Activated T-helper 17 cell treated with anti-CD3 and anti-CD28 coated beads, Interleukin-2, amount 50 U/mL, for 72 hours (primary cell): ENCODE results near the gene PKIG. TPM values are rescaled to one million over a fixed set of nuclear protein-coding genes. Genes with fewer than 3 reads are reported as not detected.

Source experiments
- ATAC-seq: fragments of 150-1000 bp; cut with Tn5 transposase; replicated peaks from 2 replicates; pipeline ENCODE4 v1.10.0; 2021; ENCODE audit warnings: mild to moderate bottlenecking, moderate library complexity
- H3K27ac Mint-ChIP-seq: one replicate; pipeline ENCODE4 v1.8.0; 2022; ENCODE audit warnings: mixed read lengths
- H3K27me3 Mint-ChIP-seq: one replicate; pipeline ENCODE4 v1.8.0; 2022; ENCODE audit warnings: mixed read lengths
- H3K36me3 Mint-ChIP-seq: one replicate; pipeline ENCODE4 v1.8.0; 2022; ENCODE audit warnings: low read depth, mild to moderate bottlenecking, mixed read lengths
- H3K4me1 Mint-ChIP-seq: one replicate; pipeline ENCODE4 v1.8.0; 2022; ENCODE audit warnings: mixed read lengths
- H3K4me3 Mint-ChIP-seq: one replicate; pipeline ENCODE4 v1.8.0; 2022; ENCODE audit warnings: mild to moderate bottlenecking, mixed read lengths
- H3K9me3 Mint-ChIP-seq: one replicate; pipeline ENCODE4 v1.8.0; 2022; ENCODE audit warnings: mixed read lengths
- total RNA-seq, 2 donors: library from RNA; stranded (reverse); gene quantifications; one replicate each; pipeline ENCODE4 v1.2.3, GENCODE V29; 2022

Gene PKIG
- total RNA-seq, 2 donors from 2014 or later, result 4.4 to 11.9 TPM

DNA sequence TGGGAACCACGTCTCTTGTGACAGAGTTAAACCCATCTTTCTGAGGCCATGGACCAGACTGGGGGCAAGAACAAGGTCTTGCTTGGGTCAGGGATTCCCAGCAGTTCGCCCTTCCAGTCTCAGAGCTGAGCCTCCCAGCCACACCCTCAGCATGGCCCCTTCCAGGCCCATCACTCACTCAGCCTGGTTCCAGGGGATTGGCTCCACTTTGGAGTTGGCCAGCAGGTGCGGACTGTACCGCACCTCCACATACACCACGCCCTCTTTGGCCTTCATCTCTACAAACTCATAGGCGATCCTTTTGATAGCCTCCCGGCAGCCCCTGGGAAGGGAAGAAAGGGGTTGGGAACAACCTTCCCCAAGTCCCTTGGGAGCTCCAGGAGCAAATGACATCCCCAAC is 43.9 kb downstream of the PKIG start:
- Mint-ChIP-seq H3K27ac (peak overlapping the region; percentile 48), H3K36me3 (peaks cover 56% of the 10 kb centered on the region), H3K9me3 (no peaks in the 10 kb centered on the region), H3K27me3 (no peaks in the 10 kb centered on the region), H3K4me1 (no peaks in the 10 kb centered on the region), H3K4me3 (no peak overlapping the region)
- no peak for ATAC-seq

DNA sequence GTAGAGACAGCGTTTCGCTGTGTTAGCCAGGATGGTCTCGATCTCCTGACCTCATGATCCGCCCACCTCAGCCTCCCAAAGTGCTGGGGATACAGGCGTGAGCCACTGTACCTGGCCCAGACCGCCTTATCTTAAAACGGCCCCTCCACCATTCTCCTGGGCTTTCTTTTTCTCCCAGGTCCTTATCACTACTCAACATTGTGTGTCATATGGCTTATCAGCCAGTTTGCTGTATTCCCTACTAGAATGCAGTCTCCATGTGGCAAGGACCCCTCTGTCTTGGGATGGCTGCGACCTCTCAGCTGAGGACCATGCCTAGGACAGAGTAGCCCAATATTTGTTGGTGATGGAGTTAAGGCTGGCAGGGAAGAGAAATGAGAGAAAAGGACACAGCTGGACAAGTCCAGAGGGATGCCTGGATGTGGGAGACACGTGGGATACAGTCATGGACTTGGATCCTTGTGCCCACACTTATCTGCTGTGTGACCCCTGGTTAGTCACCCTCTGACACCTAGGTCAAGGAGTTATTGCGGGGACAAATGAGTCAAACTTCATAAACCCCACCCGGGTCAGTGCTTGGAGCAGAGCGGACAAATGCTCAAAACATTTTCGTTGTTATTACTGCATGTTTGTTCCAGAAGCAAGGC is 45.1 kb downstream of the PKIG start:
- ATAC-seq, result no peak
- H3K9me3 Mint-ChIP-seq, result no peaks in the 10 kb centered on the region
- peaks cover 4% of the 10 kb centered on the region for H3K4me1 Mint-ChIP-seq
- H3K36me3 Mint-ChIP-seq, result peaks cover 44% of the 10 kb centered on the region
- peak overlapping the region; percentile 48 for H3K27ac Mint-ChIP-seq
- H3K27me3 Mint-ChIP-seq, result no peaks in the 10 kb centered on the region
- no peak overlapping the region for H3K4me3 Mint-ChIP-seq

- Mint-ChIP-seq H3K27ac (no peak overlapping the region), H3K9me3 (no peaks in the 10 kb centered on the region), H3K27me3 (no peaks in the 10 kb centered on the region), H3K4me1 (peaks cover 4% of the 10 kb centered on the region), H3K4me3 (no peak overlapping the region), H3K36me3 (peaks cover 32% of the 10 kb centered on the region)
- no peak for ATAC-seq
These were observed 46.6 kb downstream of the PKIG start for GRCh38 chr20:44629017-44629385.

DNA sequence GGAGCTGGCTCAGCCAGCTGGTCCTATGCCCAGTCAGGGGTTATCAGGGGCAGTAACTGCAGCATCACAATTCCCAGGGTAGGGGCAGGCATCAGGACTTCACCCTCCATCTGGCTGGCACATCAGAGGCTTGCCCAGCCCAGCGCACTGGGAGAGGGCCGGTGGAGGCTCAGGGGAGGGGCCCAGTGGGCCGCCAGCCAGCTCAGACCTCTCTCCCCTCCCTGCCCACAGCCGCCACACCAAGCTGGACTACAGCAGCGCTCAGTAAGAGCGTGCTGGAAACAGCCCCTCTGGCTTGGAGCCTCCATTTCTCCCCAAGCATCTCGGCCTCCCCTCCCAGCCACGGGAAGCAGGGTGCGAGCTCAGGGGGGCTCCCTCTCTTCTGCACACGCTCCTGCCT is 47.2 kb downstream of the PKIG start:
- H3K36me3 Mint-ChIP-seq, result peaks cover 32% of the 10 kb centered on the region
- no peak for ATAC-seq
- no peaks in the 10 kb centered on the region for H3K27me3 Mint-ChIP-seq
- no peaks in the 10 kb centered on the region for H3K9me3 Mint-ChIP-seq
- H3K27ac Mint-ChIP-seq, result no peak overlapping the region
- H3K4me1 Mint-ChIP-seq, result peaks cover 4% of the 10 kb centered on the region
- no peak overlapping the region for H3K4me3 Mint-ChIP-seq

DNA sequence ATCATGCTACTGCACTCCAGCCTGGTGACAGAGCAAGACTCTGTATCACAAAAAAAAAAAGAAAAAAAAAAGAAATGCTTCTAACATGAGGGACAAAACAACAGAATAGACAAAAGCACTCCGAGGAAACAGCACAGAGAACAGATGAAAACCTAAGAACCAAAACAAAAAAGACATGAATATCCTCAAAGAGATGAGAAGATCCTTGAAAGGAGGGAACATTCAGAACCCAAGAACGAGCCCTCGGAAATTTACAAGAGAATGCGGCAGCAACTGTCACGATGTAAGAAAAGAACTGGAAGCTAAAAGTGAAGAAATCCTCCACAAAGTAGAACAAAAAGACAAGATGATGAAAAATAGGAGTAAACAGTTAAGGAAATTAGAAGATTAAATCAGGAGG is 47.9 kb downstream of the PKIG start:
- ATAC-seq, result no peak
- H3K4me3 Mint-ChIP-seq, result no peak overlapping the region
- no peaks in the 10 kb centered on the region for H3K27me3 Mint-ChIP-seq
- no peak overlapping the region for H3K27ac Mint-ChIP-seq
- peaks cover 32% of the 10 kb centered on the region for H3K36me3 Mint-ChIP-seq
- H3K4me1 Mint-ChIP-seq, result peaks cover 4% of the 10 kb centered on the region
- H3K9me3 Mint-ChIP-seq, result no peaks in the 10 kb centered on the region

DNA sequence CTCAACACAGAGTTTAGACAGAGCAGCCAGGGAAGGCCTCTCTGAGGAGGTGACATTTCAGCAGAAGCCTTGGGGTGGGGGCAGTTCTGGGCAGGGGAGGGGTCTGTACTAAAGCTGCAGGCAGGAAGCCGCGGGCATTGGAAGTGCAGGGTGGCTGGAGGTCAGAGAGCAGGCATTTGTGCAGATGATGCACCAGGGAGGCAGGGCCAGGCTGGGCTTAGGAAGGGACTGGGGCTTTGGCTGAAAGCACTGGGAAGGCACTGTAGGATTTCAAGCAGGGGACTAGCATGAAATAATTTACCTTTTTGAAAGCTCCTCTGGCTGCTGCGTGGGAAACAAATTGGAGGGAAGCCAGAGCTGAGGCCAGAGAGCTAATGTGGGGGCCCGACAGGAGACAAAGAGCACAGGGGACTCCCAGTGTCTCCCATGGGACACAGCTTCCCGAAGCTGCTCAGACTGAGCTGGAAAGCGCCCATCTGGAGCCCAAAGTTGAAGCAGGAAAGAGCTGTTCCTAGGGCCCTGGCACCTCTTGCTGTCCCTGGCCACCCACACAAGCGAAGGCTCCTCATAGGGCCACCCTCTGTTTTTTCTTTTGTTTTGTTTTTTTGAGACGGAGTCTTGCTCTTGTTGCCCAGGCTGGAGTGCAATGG is 49.8 kb downstream of the PKIG start:
- peaks cover 51% of the 10 kb centered on the region for H3K36me3 Mint-ChIP-seq
- peak overlapping the region; percentile 47 for H3K27ac Mint-ChIP-seq

DNA sequence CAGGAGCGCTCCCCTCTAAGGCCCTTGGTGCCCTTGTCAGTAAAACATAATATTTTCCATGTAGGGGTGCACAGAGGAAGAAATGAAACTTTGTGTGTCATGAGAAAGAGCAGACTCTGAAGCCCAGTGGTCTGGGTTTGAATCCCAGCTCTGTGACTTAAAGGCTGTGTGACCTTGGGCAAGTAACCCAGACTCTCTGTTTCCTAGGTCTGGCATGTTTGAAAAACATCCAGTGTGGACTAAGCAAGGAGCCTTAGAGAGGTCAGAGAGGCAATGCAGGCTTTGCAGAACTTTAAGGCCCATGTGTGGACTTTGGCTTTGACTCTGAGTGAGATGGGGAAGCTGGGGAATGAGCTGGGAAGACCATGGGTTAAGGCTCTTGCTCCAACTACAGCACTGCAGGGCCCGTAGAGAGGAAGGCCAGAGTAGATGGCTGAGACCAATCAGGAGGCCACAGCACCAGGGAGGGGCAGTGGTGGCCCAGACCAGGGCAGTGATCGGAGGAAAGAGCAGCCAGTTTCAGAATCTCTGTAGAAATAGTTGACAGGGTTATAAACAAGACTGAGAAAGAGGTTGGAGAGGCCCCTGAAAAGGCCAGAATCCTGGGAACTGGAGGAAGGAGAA is 50.9 kb downstream of the PKIG start:
- Mint-ChIP-seq H3K9me3 (no peaks in the 10 kb centered on the region), H3K27me3 (no peaks in the 10 kb centered on the region), H3K36me3 (peaks cover 47% of the 10 kb centered on the region), H3K27ac (peak overlapping the region; percentile 62), H3K4me3 (no peak overlapping the region), H3K4me1 (peaks cover 4% of the 10 kb centered on the region)
- ATAC-seq, result no peak

More for the DNA sequence above, 49.8 kb downstream of the PKIG start:
- H3K4me3 Mint-ChIP-seq, result no peak overlapping the region
- H3K9me3 Mint-ChIP-seq, result no peaks in the 10 kb centered on the region
- no peak for ATAC-seq
- H3K4me1 Mint-ChIP-seq, result peaks cover 4% of the 10 kb centered on the region
- H3K27me3 Mint-ChIP-seq, result no peaks in the 10 kb centered on the region

DNA sequence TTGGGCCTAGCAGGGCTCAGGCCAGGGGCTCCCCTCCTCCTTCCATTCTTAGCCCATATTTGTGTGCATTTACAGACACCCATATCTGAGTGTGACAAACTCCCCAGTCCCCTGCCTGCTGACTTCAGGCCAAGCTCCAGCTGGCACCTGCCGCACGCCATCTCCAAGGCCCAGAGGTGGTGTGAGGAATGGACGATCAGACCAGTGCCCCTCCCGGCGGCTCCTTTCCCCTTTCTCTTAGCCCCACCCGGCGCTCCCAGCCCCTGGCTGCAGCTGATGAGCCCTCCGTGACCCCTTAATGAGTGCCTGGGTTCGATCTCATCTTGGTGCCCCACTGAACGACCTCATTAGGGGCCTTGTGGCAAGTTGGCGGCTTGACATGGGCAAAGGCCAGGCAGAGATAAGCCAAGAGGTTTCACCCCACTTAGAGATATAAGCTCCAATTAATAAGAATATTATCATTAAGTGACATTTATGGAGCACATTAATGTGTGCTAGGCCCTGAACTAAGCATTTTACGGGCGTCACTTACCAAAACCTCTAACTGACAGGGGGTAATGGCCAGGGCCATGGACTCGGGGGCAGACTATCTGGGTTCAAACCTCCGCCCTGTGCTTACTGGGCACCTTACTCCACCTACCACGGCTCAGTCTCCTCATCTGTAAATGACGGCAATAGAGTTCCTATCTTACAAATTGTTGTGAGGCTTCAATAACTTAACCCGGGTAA is 51.7 kb downstream of the PKIG start:
- no peaks in the 10 kb centered on the region for H3K9me3 Mint-ChIP-seq
- H3K36me3 Mint-ChIP-seq, result peaks cover 47% of the 10 kb centered on the region
- H3K4me1 Mint-ChIP-seq, result peaks cover 4% of the 10 kb centered on the region
- no peak overlapping the region for H3K27ac Mint-ChIP-seq
- no peak for ATAC-seq
- H3K4me3 Mint-ChIP-seq, result no peak overlapping the region
- no peaks in the 10 kb centered on the region for H3K27me3 Mint-ChIP-seq

- Mint-ChIP-seq H3K27me3 (no peaks in the 10 kb centered on the region), H3K4me3 (no peak overlapping the region), H3K4me1 (peaks cover 4% of the 10 kb centered on the region), H3K9me3 (no peaks in the 10 kb centered on the region), H3K36me3 (peaks cover 37% of the 10 kb centered on the region), H3K27ac (no peak overlapping the region)
- ATAC-seq, result no peak
These were observed 53.5 kb downstream of the PKIG start for GRCh38 chr20:44635877-44636276.

DNA sequence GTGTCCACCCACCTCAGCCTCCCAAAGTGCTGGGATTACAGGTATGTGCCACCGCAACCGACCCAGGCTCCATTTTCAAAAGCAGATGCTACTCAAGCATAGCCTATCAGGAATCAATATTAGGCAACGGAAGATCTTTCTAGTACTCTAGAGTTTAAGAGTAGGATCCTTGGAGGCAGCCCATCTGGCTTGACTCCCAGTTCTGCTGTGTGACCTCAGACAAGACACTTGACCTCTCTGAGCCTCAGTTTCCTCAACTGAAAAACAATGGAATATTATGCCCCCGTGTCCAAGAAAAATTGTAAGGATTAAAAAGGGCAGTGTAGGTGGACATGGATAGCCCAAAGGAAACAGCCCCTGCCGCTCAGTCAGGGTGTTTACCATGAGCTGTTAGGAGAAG is 54.7 kb downstream of the PKIG start:
- ATAC-seq, result no peak
- Mint-ChIP-seq H3K4me3 (no peak overlapping the region), H3K27me3 (no peaks in the 10 kb centered on the region), H3K4me1 (peaks cover 8% of the 10 kb centered on the region), H3K36me3 (peaks cover 37% of the 10 kb centered on the region), H3K9me3 (no peaks in the 10 kb centered on the region), H3K27ac (no peak overlapping the region)

DNA sequence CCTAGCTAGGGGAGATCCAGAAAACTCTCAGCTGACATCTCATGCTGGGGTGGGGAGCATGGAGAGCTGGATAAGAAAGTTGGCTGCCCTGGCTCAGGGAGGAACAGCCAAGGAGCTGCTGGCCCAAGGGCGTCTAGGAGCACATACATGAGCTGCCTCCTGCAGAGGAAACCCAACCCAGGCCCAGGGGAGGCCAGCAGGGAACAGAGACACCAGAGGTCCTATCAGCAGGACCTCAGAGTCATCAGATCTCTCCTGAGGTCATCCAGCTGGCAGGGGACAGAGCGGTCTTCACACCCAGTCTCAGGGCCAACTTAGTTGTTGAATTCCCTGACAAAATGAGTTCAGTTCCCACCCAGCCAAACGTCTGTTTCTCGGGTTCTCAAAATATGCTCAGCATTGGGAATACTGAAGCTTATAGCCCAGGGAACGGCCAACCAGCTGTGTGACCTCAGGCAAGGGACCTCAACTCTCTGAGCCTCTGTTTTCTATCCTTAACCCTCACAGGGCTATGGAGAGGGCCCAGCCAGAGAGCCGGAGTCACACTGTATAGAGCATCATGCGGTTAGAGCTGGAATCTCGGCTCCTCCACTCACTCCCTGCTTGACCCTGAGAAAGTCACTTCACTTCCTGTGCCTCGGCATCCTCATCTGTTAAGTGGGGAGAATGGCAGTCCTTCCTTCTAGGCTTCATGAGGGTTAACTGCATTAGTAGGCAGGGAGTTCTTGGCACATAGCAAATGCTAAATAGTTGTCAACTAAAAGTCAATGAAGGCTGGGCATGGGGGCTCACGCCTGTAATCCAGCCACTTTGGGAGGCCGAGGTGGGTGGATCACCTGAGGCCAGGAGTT is 55.4 kb downstream of the PKIG start:
- H3K9me3 Mint-ChIP-seq, result no peaks in the 10 kb centered on the region
- no peak for ATAC-seq
- H3K27ac Mint-ChIP-seq, result no peak overlapping the region
- peaks cover 13% of the 10 kb centered on the region for H3K4me1 Mint-ChIP-seq
- peaks cover 37% of the 10 kb centered on the region for H3K36me3 Mint-ChIP-seq
- H3K4me3 Mint-ChIP-seq, result no peak overlapping the region
- no peaks in the 10 kb centered on the region for H3K27me3 Mint-ChIP-seq

- peaks cover 19% of the 10 kb centered on the region for H3K36me3 Mint-ChIP-seq
- peaks cover 35% of the 10 kb centered on the region for H3K4me1 Mint-ChIP-seq
- peak overlapping the region; percentile 85 for H3K27ac Mint-ChIP-seq
These were observed 58.1 kb downstream of the PKIG start for GRCh38 chr20:44640522-44640921.

DNA sequence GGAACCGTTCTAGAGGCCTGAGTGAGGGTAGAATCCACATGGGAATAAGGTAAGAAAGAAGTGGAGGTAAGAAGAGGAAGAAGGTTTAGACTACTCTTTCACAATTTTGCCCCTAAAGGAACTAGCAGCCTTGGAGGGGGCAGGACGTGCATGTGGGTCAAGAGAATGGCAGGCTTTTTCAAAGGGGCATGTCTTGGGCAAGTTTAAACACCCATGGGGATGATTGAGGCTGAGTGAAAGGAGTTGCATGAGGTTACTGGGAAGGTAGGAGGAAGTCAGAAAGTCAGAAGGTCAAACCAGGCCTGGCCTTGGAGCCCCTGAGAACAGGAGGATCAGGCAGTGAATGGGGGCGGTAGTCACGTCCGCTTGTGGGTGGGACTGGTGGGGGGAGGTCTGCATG is 58.9 kb downstream of the PKIG start:
- no peak for ATAC-seq
- H3K36me3 Mint-ChIP-seq, result peaks cover 11% of the 10 kb centered on the region
- H3K27me3 Mint-ChIP-seq, result no peaks in the 10 kb centered on the region
- H3K9me3 Mint-ChIP-seq, result no peaks in the 10 kb centered on the region
- peaks cover 43% of the 10 kb centered on the region for H3K4me1 Mint-ChIP-seq
- peak overlapping the region; percentile 80 for H3K4me3 Mint-ChIP-seq
- peak overlapping the region; percentile 85 for H3K27ac Mint-ChIP-seq

More at GRCh38 chr20:44640522-44640921, 58.1 kb downstream of the PKIG start:
- no peak for ATAC-seq
- no peak overlapping the region for H3K4me3 Mint-ChIP-seq
- H3K9me3 Mint-ChIP-seq, result no peaks in the 10 kb centered on the region
- no peaks in the 10 kb centered on the region for H3K27me3 Mint-ChIP-seq
